GM19099 (cell line): ENCODE results near the gene VWA3A.

Experiments
- POLR2A ChIP-seq: IDR thresholded peaks from 3 replicates; pipeline ENCODE4 v1.6.1; 2011; ENCODE audit warnings: low read depth; ENCODE audit not compliant: insufficient read length; ENCODE audit errors: extremely low read depth

VWA3A gene

DNA sequence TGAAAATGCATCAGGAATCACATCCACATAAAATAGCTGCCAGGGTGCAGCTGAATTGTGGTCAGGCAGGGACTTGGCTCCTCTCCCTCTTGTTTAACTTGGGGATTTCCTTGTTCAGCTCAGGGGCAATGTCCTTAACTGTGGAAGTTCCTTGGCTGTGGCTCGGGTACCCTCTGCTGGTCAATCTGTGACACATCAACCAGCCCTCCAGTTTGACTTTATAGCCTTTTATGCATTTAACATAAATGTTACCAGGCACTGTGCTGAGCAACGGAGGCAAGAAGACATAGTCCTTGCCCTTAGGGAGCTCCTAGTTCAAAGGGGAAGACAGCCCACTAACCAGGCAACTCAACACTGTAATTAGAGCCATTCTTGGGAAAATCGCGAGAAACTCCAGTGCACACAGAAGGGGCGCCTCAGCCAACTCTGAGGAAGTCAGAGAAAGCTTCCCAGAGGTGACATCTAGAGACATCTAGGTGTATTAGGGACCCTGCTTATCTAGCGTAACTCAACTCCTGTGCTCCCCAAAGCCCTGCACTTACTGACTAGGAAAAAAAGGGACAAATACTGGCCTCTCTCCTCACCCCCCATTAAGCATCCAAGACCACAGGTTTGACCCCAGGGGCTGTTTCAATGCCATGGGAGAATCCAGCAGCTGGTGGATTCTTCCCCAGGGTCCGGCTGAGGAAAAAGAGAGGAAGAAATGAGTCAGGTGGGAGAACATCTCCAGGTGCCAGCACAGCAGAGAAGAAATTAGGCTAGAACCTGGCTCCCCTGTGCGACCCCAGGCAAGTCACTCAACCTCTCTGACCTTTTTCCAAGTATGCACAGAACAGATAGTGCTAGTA lies 96.5 kb downstream of the VWA3A start:
- no peak for TF ChIP-seq POLR2A

DNA sequence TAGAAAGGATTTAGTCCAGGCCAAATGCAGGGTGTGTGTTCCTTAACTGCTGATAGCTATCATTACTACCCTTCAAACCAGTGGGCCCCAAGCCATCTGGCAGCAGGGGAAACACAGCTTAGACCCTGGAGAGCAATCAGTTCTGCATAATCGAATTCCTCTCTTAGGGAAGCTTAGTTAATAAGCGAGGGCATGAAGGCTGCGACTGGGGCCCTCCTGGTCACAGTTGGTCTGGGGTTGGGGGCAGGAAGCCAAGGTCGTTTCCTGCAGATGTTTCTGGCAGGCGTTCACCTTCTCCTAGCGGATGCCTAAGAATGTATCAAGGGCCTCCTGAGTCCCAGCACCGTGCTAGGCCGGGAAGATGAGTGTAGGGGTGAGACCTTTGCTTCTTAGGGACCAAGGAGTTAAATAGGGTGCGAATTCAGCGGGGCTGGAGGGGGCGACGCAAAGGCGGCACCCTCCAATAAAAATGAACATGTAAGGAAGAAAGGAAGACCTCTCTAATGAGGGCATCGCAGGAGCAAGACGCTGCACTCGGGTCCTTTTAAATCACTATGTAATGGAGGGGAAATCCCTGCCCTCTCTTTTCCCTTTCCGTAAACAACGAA lies 97.2 kb downstream of the VWA3A start:
- no peak for TF ChIP-seq POLR2A

DNA sequence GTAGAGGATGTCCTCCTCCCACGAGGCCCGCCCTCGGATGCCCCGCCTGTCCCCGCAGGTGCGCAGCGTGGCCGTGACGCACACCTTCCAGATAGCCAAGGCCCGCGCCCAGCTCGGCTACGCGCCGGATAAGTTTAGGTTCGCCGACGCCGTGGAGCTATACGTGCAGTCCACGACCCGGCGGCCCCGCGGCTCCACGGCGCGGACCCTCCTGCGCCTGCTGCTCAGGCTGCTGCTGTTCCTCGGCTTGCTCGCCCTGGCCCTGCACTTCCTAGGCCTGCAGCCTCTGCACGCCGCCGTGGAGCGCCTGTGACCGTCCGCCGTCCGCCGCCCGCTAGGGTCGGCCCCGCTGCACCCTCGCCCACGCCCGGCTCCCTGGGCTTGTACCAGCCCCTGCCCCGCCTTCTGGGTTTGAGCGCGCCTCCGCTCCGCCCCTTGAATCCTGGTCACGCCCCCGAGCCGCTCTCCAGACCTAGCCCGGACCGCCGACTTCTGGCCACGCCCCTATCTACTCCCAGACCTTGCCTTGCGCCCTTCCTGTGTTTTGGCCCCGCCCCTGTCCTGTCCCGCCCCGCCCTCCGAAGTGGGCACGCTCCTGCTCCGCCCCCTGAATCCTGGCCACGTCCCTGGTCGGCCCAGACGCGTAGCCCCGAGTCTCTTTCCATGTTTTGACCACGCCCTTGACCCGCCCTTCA lies 97.9 kb downstream of the VWA3A start:
- peak; percentile 76 for TF ChIP-seq POLR2A

- TF ChIP-seq POLR2A = peak; percentile 76
Measured at GRCh38 chr16:22190776-22191531, 98.6 kb downstream of the VWA3A start.

- TF ChIP-seq POLR2A = no peak
Measured at GRCh38 chr16:22191532-22192260, 99.4 kb downstream of the VWA3A start.

- TF ChIP-seq POLR2A = no peak
Measured at GRCh38 chr16:22192261-22193062, 100.1 kb downstream of the VWA3A start.

DNA sequence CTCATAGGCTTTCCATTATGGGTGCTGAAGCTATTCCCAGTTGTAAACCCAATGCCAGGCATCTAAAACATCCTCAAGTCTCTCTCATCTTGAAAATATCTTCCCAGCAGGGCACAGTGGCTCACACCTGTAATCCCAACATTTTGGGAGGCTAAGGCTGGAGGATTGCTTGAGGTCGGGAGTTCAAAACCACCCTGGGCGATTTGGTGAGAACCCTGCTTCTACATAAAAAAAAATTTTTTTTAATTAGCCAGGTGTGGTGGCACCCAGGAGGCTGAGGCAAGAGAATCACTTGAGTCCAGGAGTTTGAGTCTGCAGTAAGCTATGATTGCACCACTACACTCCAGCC lies 100.7 kb downstream of the VWA3A start:
- TF ChIP-seq POLR2A = no peak

GRCh38 chr16:22194707-22195444 lies 102.5 kb downstream of the VWA3A start:
- no peak for TF ChIP-seq POLR2A

GRCh38 chr16:22195445-22195694 lies 103.0 kb downstream of the VWA3A start:
- no peak for TF ChIP-seq POLR2A

DNA sequence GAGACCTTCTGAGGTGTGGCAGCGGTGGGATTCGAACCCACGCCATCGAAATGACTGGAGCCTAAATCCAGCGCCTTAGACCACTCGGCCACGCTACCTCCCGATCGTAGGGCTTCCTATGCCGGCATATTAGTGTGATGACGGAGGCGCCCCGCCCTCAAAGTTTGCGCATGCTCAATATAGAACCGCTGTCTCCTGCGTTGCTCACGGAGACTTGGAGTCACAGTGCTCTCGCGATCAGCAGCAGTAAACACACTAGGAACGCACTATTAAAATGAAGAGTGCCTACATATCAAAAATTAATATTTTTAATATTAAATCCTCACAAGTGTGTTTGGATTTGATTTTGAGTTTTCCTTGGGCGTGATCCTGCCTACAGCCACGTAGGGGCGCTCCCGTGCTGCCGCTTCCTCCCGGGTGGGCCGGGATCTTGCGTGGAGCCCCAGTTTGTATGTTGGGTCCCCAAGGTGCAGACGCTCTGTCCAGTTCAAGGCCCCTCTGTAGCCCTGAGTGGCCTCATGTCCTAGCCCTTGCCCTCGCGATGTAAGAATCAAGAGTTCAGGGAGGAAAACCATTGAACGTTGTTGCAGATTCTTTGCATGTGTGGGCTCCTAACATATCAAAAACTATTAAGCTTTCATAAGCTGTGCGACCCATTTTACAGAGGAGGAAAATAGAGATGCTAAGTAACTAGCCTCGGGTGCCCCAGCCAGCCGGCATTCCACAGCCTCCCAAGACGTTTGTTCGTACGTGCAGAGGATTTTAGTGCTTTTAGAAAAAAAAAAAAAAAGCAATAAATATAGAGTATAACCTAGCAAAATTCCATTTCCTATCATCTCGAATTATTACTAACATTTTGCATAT lies 103.6 kb downstream of the VWA3A start:
- no peak for TF ChIP-seq POLR2A

DNA sequence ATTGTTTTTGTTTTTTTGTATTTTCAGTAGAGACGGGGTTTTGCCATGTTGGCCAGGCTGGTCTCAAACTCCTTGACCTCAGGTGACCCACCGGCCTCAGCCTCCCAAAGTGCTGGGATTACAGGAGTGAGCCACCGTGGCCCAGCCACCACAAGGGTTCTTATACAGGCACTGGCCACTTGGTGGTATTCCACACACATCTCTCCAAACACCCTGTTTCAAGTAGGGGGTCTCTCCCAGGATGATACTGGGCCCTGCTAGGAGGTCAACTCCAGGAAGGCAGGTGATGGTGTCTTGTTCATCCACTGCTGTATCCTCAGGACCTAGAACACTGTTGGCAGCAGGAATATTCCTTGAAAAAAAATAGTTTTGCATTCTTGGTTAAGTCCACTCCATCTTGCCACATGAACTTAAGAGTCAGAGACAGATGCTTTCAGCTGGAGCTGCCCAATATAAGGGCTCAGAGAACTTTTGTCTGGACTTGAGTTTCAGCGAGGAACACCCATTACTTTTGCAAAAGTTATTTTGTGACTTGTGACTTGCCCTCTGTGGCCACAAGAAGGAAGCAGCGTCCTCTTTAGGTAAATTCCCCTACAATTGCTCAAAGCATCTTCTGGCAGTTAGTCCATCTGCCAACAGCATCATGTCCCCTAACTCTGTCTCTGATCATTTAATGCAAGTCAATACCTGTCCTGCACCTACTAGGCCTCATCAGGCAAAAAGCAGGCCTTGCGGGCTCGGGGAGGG lies 106.4 kb downstream of the VWA3A start:
- TF ChIP-seq POLR2A = no peak

- no peak for TF ChIP-seq POLR2A
Measured at GRCh38 chr16:22202261-22202637, 109.9 kb downstream of the VWA3A start.
